ENCODE results near the gene TNFAIP1.
"Not testable (repeated sequence)": the region's sequence is repeated elsewhere in the genome, so short reads cannot be mapped to it uniquely, and the experiment has no call there.

The TNFAIP1 gene

GRCh38 chr17:28324781-28325180, 10.8 kb upstream of the TNFAIP1 start:
- DNase-seq (ENCODE audit: low read depth in 1 of 2, low spot score in 1 of 2): no peak

DNA sequence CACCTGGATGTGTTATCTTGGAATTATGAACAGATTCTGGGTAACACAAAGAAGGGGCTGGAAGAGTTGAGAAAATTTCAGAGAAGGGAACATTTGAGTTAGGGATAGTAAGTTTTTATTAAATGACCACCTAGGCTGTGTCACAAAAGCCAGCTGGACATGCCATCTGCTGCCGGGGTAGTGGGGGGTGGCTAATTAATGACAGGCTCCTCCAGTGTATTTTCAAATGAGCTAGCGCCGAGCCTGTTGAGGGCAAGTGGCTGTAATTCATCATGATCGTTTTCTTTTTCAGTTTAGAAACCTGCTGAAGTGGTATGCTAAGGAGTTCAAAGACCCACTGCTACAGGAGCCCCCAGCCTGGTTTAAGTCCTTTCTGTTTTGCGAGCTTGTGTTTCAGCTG, 10.3 kb upstream of the TNFAIP1 start:
- no peak for DNase-seq (ENCODE audit: low read depth in 1 of 2, low spot score in 1 of 2)

DNA sequence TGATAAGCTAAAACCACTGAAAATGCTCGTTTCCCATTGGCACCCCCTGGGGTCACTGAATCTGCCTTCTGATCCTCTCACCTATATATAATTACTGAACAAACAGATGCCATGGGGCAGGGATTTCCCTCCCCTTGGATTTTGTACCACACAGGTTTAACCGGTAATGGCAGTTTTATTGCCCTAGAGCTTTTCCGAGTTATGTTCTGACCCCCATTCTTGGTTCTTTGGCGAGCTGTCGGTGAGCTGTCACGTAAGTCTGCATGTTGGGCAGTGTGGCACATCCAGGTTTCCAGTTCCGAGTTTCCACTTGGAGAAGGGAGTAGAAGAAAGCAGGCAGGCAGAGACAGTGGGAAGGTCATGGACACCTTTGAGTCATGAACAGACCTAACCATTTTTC, 9.4 kb upstream of the TNFAIP1 start:
- DNase-seq (ENCODE audit: low read depth in 1 of 2, low spot score in 1 of 2): no peak

GRCh38 chr17:28327031-28327607, 8.4 kb upstream of the TNFAIP1 start:
- DNase-seq (ENCODE audit: low read depth in 1 of 2, low spot score in 1 of 2): peak in 1 of 2 donors; percentile 17

DNA sequence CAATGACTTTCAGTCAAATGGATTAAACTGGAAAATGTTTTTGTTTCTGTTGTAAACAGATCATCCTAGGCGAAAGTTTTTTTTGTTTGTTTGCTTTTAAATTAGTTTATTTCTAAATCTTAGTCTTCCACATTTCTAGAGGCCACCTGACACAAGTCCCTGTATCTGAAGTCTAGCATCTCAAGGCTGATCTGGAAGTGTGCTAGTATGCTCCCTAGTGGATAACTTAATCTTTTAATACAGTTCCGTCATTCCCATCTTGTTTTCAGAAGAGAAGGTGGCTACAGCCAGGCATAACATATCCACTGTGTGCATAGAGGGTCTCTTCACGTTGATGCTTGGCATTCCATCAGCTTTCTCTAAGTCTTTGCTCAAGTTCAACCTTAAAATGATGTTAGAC, 7.9 kb upstream of the TNFAIP1 start:
- DNase-seq (ENCODE audit: low read depth in 1 of 2, low spot score in 1 of 2): no peak

- no peak for DNase-seq (ENCODE audit: low read depth in 1 of 2, low spot score in 1 of 2)
These were observed 7.2 kb upstream of the TNFAIP1 start for GRCh38 chr17:28328325-28328724.

GRCh38 chr17:28330671-28331070, 4.9 kb upstream of the TNFAIP1 start:
- DNase-seq (ENCODE audit: low read depth in 1 of 2, low spot score in 1 of 2): no peak

GRCh38 chr17:28331891-28332420, 3.6 kb upstream of the TNFAIP1 start:
- DNase-seq (ENCODE audit: low read depth in 1 of 2, low spot score in 1 of 2): no peak

DNA sequence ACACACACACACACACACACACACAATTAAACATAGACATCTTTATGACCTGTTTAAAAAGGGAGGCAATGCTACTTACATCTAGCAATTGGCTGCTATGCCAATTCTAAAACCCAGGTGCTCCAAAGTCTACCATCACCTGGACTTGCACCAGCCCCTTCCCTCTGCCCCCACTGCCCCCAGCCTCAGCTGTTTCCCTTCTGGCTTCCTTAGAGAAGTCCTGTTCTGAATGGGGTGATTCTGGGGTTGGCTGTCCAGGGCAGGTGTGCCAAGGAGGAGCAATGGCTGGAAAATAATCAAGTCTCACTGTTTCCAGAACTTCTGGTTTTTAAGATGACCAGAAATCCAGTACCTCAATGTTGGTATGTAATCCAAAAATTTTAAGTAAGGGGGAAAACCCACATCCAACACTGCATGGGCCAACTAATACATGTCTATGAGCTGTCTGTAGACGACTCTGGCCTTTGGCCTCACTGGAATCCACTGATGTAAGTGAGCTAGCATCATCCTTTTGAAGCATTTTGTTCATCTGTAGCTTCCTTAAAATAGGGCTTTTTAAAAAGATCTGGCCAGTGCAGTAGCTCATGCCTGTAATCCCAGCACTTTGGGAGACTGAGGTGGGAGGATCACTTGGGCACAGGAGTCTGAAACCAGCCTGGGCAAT, 2.3 kb upstream of the TNFAIP1 start:
- no peak for DNase-seq (ENCODE audit: low read depth in 1 of 2, low spot score in 1 of 2)

DNA sequence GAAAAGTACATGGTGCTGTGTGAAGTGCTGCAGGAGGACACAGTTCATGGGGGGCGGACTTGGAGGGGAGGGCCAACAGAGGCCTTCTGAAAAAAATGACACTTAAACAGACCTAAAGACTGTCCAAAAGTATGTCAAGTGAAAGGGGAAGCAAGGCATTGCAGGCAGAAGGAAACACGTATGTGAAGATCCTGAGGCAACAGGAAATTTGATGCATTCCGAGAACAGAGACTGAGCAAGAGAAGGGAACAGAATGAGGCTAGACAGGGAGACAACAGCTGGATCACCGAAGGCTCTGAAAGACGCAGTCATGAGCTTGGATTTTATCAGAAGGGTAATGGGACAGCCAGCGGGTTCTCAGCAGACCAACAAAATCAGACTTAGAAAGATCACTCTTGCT, 1.4 kb upstream of the TNFAIP1 start:
- DNase-seq (ENCODE audit: low read depth in 1 of 2, low spot score in 1 of 2): no peak

DNA sequence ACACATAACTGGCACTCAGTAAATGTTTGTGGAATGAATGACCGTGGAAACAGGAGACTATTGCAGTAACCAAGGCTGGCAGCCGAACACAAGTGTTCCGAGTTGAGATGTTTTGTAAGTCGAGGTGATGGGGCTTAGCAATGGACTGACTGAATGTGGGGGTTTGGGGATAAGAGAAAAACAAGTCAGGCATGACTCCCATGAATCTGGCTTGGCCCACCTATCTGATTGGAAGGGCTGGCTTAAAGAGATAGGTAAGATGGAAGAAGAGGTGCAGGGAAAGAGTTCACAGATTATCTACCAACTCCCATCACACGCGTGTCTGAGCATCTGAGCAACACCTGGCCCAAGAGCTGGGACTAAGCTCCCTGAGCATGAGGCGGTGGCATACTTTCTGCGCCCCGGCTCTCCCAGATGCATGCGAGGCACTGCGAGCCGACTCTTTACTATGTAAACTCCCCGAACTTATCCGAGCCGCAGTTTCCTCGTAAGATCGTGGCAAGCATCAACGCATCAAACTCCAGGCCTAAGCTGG, 828 bp upstream of the TNFAIP1 start:
- DNase-seq (ENCODE audit: low read depth in 1 of 2, low spot score in 1 of 2): no peak

GRCh38 chr17:28335959-28336871, 654 bp downstream of the TNFAIP1 start:
- peak in 1 of 2 donors; percentile 13 for DNase-seq (ENCODE audit: low read depth in 1 of 2, low spot score in 1 of 2)

DNA sequence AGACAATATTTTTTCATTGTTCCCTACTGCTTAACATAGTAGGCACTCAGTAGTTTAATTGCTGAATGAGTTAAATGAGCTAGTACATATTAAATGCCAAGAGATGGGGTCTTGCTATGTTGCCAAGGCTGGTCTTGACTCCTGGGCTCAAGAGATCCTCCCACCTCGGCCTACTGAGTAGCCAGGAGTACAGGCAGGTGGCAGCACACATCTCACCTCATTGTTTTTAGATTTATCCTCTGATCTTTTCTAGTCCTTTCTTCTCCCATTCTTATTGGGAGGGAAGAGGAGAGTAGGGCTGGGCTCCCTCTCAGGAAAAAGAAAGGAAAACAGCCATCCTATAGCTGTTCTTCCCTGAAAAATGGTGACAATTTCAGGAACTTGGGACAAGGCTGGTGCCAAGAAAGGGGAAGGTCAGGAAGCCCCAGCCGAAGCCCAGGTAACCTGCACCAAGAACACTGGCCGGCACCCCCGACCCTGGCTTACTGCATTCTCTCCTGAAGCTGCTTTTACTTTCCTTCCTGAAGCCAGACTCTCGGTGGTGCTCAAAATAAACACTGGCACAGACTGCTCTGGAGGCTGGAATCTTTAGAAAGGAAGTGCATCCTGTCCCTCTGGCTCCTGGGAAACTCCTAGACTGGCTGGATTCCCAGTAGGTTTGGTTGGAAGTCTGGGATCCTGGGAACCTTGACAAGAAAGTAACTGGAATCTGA, 2.7 kb downstream of the TNFAIP1 start:
- DNase-seq (ENCODE audit: low read depth in 1 of 2, low spot score in 1 of 2): no peak

DNA sequence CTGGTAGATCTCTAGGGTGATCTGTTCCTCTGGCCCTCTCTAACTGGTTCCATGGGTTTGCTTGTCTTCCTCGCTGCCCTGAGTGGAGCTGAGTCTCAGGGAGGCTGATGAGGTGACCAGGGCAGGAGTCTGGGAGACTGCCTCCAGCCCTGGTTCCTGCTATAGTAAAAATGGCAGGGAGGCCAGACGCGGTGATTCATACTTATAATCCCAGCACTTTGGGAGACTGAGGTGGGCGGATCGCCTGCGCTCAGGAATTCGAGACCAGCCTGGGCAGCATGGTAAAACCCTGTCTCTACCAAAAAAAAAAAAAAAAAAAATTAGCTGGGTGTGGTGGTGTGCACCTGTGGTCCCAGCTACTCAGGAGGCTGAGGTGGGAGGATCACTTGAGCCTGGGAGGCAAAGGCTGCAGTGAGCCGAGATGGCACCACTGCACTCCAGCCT, 3.2 kb downstream of the TNFAIP1 start:
- not testable (repeated sequence) for DNase-seq (ENCODE audit: low read depth in 1 of 2, low spot score in 1 of 2)

GRCh38 chr17:28339431-28339830, 3.9 kb downstream of the TNFAIP1 start:
- DNase-seq (ENCODE audit: low read depth in 1 of 2, low spot score in 1 of 2): no peak

GRCh38 chr17:28340374-28340773, 4.8 kb downstream of the TNFAIP1 start:
- no peak for DNase-seq (ENCODE audit: low read depth in 1 of 2, low spot score in 1 of 2)

GRCh38 chr17:28341516-28341915, 6.0 kb downstream of the TNFAIP1 start:
- DNase-seq (ENCODE audit: low read depth in 1 of 2, low spot score in 1 of 2): no peak

- no peak for DNase-seq (ENCODE audit: low read depth in 1 of 2, low spot score in 1 of 2)
These were observed 6.8 kb downstream of the TNFAIP1 start for GRCh38 chr17:28342313-28342712.

- no peak for DNase-seq (ENCODE audit: low read depth in 1 of 2, low spot score in 1 of 2)
These were observed 8.0 kb downstream of the TNFAIP1 start for GRCh38 chr17:28343491-28343932.

GRCh38 chr17:28344011-28344410, 8.4 kb downstream of the TNFAIP1 start:
- no peak for DNase-seq (ENCODE audit: low read depth in 1 of 2, low spot score in 1 of 2)

- no peak for DNase-seq (ENCODE audit: low read depth in 1 of 2, low spot score in 1 of 2)
These were observed 8.9 kb downstream of the TNFAIP1 start for GRCh38 chr17:28344435-28344901.

All from activated CD4-positive, alpha-beta T cell treated with anti-CD3 and anti-CD28 coated beads, Interleukin-2, amount 50 U/mL, for 24 hours (primary cell).